GM23338 (cell line): ENCODE data around the gene BPIFB2.
"Not testable (repeated sequence)": the region's sequence is repeated elsewhere in the genome, so short reads cannot be mapped to it uniquely, and the experiment has no call there.

Experiments
- CREB1 ChIP-seq: fragments of 250-450 bp; sonication (Bioruptor Pico); IDR thresholded peaks from 2 replicates; pipeline ENCODE4 v1.5.0; 2020; ENCODE audit warnings: low read depth, mild to moderate bottlenecking, moderate library complexity
- CTCF ChIP-seq, 2 experiments: fragments of 200-600 bp in 1 of 2; sonication (generic) in 1 of 2; conservative IDR thresholded peaks; 2 replicates each; pipeline versions ENCODE4 v1.5.1 to v1.6.1; 2016 to 2017; ENCODE audit warnings: antibody characterized with exemption in 2 of 2, low read depth in 2 of 2, mild to moderate bottlenecking in 2 of 2, moderate library complexity in 1 of 2
- EZH2 ChIP-seq: fragments of 200-600 bp; sonication (generic); IDR thresholded peaks from one replicate; pipeline ENCODE4 v1.8.0; 2017; ENCODE audit warnings: antibody characterized with exemption, mild to moderate bottlenecking, low read depth; ENCODE audit not compliant: unreplicated experiment
- EZH2phosphoT487 ChIP-seq: fragments of 200-600 bp; sonication (generic); IDR thresholded peaks from one replicate; pipeline ENCODE4 v1.8.1; 2018; ENCODE audit warnings: antibody characterized with exemption; ENCODE audit not compliant: unreplicated experiment
- JUNB ChIP-seq: IDR thresholded peaks from one replicate; pipeline ENCODE4 v1.6.1; 2016; ENCODE audit warnings: antibody characterized with exemption; ENCODE audit not compliant: unreplicated experiment
- NANOG ChIP-seq: IDR thresholded peaks from 2 replicates; pipeline ENCODE4 v1.6.1; 2016; ENCODE audit warnings: antibody characterized with exemption, borderline replicate concordance
- POLR2AphosphoS5 ChIP-seq: IDR thresholded peaks from 2 replicates; pipeline ENCODE4 v1.6.1; 2016; ENCODE audit warnings: antibody characterized with exemption, low read depth
- REST ChIP-seq: IDR thresholded peaks from one replicate; pipeline ENCODE4 v1.6.1; 2018; ENCODE audit warnings: antibody characterized with exemption; ENCODE audit not compliant: unreplicated experiment
- STAT1 ChIP-seq: IDR thresholded peaks from one replicate; pipeline ENCODE4 v1.6.1; 2016; ENCODE audit warnings: antibody characterized with exemption; ENCODE audit not compliant: unreplicated experiment
- ZNF114 ChIP-seq: fragments of 250-450 bp; sonication (Bioruptor Pico); IDR thresholded peaks from 2 replicates; pipeline ENCODE4 v1.5.0; 2020; ENCODE audit warnings: mild to moderate bottlenecking, moderate library complexity

- TF ChIP-seq POLR2AphosphoS5; EZH2; REST; CTCF (conservative IDR thresholded peaks at IDR 0.05; ENCODE audit: low read depth in 2 of 2); NANOG; ZNF114; JUNB; STAT1; EZH2phosphoT487; CREB1 (CRISPR knock-in tag): not testable (repeated sequence)
Observed at GRCh38 chr20:32975121-32975520, 32.4 kb upstream of the BPIFB2 start.
